ENCODE results near the gene AMHR2.

The AMHR2 gene

DNA sequence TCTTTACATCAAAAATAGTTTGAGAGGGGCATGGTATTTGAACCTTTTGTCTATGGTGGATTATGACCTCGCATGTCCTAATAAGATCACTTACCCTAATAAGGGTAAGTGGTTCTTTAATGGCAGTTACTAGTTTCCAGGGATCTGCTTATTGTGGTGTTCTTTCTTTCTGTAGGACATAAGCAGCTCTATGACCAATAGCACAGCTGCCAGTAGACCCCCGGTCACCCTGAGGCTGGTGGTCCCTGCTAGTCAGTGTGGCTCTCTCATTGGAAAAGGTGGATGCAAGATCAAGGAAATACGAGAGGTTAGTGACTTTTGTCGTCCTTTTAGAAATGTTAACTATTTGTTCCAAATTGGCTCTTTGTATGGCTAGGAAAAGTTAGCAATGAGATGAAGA is 35.4 kb downstream of the AMHR2 start:
- ChIA-PET CTCF (interaction anchor here (1.0 to 3.2 kb wide), 4 partner anchors 14 to 114 kb away, joined by 3 to 13 read pairs (median 6); no protein-coding TSS in a partner anchor), POLR2A (no interaction called here)
- no peak for DNase-seq
- Histone ChIP-seq H3K4me3 (ENCODE audit: control insufficient read depth in 1 of 7, extremely low read depth in 1 of 7, insufficient read depth in 4 of 7, low read depth in 2 of 7, low read length in 6 of 7) (no peak overlapping the region), H3K27me3 (replicated peaks in 2 of 5; ENCODE audit: control insufficient read depth in 4 of 5, insufficient read depth in 5 of 5, low read length in 4 of 5) (no peaks in the 10 kb centered on the region), H3K4me1 (ENCODE audit: control extremely low read depth in 1 of 4, control insufficient read depth in 4 of 4, insufficient read depth in 4 of 4, low read length in 3 of 4) (peaks cover 0 to 4% (median 2%) of the 10 kb centered on the region in 4 experiments), H3K27ac (ENCODE audit: insufficient read depth in 1 of 2, low read depth in 1 of 2, low read length in 2 of 2, poor library complexity in 1 of 2, severe bottlenecking in 2 of 2) (no peak overlapping the region), H3K36me3 (ENCODE audit: control insufficient read depth in 4 of 4, insufficient read depth in 4 of 4, low read length in 3 of 4) (peaks cover 35 to 100% (median 77%) of the 10 kb centered on the region in 4 experiments), H3K9me3 (ENCODE audit: control extremely low read depth in 1 of 5, control insufficient read depth in 4 of 5, insufficient read depth in 2 of 5, low read depth in 1 of 5, low read length in 4 of 5) (no peaks in the 10 kb centered on the region)
- 100% methylated on average over 3 of the region's 4 CpGs for WGBS (ENCODE audit: insufficient coverage)

DNA sequence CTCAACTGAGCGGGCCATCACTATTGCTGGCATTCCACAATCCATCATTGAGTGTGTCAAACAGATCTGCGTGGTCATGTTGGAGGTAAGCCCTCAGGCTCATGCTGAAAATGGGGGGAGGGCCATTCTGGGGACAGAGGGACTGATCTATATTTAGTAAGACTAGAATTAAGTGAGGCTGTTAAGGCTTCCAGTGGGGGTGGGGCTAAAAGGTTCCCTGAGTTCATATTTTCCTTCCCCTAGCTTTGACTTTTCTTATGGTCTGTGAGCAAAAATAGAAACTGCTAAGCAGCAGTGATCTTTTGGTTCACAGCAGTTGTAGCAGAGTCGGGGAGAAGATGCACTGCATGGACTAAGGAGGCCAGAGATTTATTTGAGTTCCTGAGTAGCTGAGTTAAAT is 37.4 kb downstream of the AMHR2 start:
- 100% methylated on average over 3 of the region's 3 CpGs for WGBS (ENCODE audit: insufficient coverage)
- ChIA-PET CTCF (interaction anchor here (2.0 kb wide), 1 partner anchor 15 kb away, joined by 9 read pairs; no protein-coding TSS in a partner anchor), POLR2A (interaction anchor here (2.6 kb wide), 1 partner anchor 21 kb away, joined by 5 read pairs; no protein-coding TSS in a partner anchor)
- Histone ChIP-seq H3K4me3 (ENCODE audit: control insufficient read depth in 1 of 7, extremely low read depth in 1 of 7, insufficient read depth in 4 of 7, low read depth in 2 of 7, low read length in 6 of 7) (no peak overlapping the region), H3K9me3 (ENCODE audit: control extremely low read depth in 1 of 5, control insufficient read depth in 4 of 5, insufficient read depth in 2 of 5, low read depth in 1 of 5, low read length in 4 of 5) (no peaks in the 10 kb centered on the region), H3K27ac (ENCODE audit: insufficient read depth in 1 of 2, low read depth in 1 of 2, low read length in 2 of 2, poor library complexity in 1 of 2, severe bottlenecking in 2 of 2) (no peak overlapping the region), H3K36me3 (ENCODE audit: control insufficient read depth in 4 of 4, insufficient read depth in 4 of 4, low read length in 3 of 4) (peaks cover 33 to 100% (median 82%) of the 10 kb centered on the region in 4 experiments), H3K27me3 (replicated peaks in 2 of 5; ENCODE audit: control insufficient read depth in 4 of 5, insufficient read depth in 5 of 5, low read length in 4 of 5) (no peaks in the 10 kb centered on the region), H3K4me1 (ENCODE audit: control extremely low read depth in 1 of 4, control insufficient read depth in 4 of 4, insufficient read depth in 4 of 4, low read length in 3 of 4) (no peaks in the 10 kb centered on the region)
- DNase-seq = no peak

DNA sequence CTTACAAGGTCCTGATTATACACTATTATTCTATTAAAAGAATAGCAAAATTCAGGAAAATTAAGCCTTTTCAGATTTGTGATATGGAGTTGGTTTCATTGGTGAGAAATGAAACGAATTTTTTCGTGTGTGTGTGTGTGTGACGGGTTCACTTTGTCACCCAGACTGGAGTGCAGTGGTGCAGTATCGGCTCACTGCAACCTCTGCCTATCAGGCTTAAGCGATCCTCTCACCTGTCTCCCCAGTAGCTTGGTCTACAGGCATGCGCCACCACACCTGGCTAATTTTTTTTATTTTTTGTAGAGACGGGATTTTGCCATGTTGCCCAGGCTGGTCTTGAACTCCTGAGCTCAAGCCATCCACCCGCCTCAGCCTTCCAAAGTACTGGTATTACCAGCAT is 37.9 kb downstream of the AMHR2 start:
- no peaks in the 10 kb centered on the region for H3K27me3 ChIP-seq (replicated peaks in 2 of 5; ENCODE audit: control insufficient read depth in 4 of 5, insufficient read depth in 5 of 5, low read length in 4 of 5)
- POLR2A ChIA-PET = interaction anchor here (2.6 kb wide), 1 partner anchor 21 kb away, joined by 5 read pairs; no protein-coding TSS in a partner anchor
- WGBS (ENCODE audit: insufficient coverage) = 80% methylated on average over 1 of the region's 8 CpGs
- H3K27ac ChIP-seq (ENCODE audit: insufficient read depth in 1 of 2, low read depth in 1 of 2, low read length in 2 of 2, poor library complexity in 1 of 2, severe bottlenecking in 2 of 2) = no peak overlapping the region
- no peaks in the 10 kb centered on the region for H3K4me1 ChIP-seq (ENCODE audit: control extremely low read depth in 1 of 4, control insufficient read depth in 4 of 4, insufficient read depth in 4 of 4, low read length in 3 of 4)
- CTCF ChIA-PET = interaction anchor here (1.0 to 2.0 kb wide), 3 partner anchors 9 to 14 kb away, joined by 3 to 9 read pairs (median 4); no protein-coding TSS in a partner anchor
- no peaks in the 10 kb centered on the region for H3K9me3 ChIP-seq (ENCODE audit: control extremely low read depth in 1 of 5, control insufficient read depth in 4 of 5, insufficient read depth in 2 of 5, low read depth in 1 of 5, low read length in 4 of 5)
- DNase-seq = no peak
- peaks cover 35 to 100% (median 84%) of the 10 kb centered on the region in 4 experiments for H3K36me3 ChIP-seq (ENCODE audit: control insufficient read depth in 4 of 4, insufficient read depth in 4 of 4, low read length in 3 of 4)
- no peak overlapping the region for H3K4me3 ChIP-seq (ENCODE audit: control insufficient read depth in 1 of 7, extremely low read depth in 1 of 7, insufficient read depth in 4 of 7, low read depth in 2 of 7, low read length in 6 of 7)

DNA sequence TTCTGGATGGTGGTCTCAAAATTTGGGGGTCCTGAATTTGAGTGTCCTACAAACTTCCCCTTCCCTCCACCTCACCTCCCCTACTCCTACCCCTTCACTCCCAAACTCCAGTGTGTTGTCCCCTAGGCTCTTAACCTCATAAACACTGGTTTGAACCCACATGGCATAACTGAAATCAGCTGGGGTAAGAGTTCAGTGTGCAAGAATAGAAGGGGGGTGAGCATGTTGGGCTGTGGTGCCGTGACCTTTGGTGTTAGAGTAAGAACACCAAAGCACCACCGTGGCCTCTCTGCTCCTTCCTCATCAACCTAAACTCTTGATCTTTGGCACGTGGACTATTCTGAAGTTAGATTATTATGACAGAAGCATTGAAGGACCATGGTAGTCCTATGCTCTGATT is 39.3 kb downstream of the AMHR2 start:
- no peak overlapping the region for H3K27ac ChIP-seq (ENCODE audit: insufficient read depth in 1 of 2, low read depth in 1 of 2, low read length in 2 of 2, poor library complexity in 1 of 2, severe bottlenecking in 2 of 2)
- H3K27me3 ChIP-seq (replicated peaks in 2 of 5; ENCODE audit: control insufficient read depth in 4 of 5, insufficient read depth in 5 of 5, low read length in 4 of 5) = no peaks in the 10 kb centered on the region
- H3K36me3 ChIP-seq (ENCODE audit: control insufficient read depth in 4 of 4, insufficient read depth in 4 of 4, low read length in 3 of 4) = peaks cover 42 to 100% (median 87%) of the 10 kb centered on the region in 4 experiments
- H3K9me3 ChIP-seq (ENCODE audit: control extremely low read depth in 1 of 5, control insufficient read depth in 4 of 5, insufficient read depth in 2 of 5, low read depth in 1 of 5, low read length in 4 of 5) = no peaks in the 10 kb centered on the region
- no peaks in the 10 kb centered on the region for H3K4me1 ChIP-seq (ENCODE audit: control extremely low read depth in 1 of 4, control insufficient read depth in 4 of 4, insufficient read depth in 4 of 4, low read length in 3 of 4)
- CTCF ChIA-PET = interaction anchor here (3.8 kb wide), 1 partner anchor 12 kb away, joined by 24 read pairs; no protein-coding TSS in a partner anchor
- POLR2A ChIA-PET = interaction anchor here (2.6 kb wide), 1 partner anchor 20 kb away, joined by 5 read pairs; no protein-coding TSS in a partner anchor
- H3K4me3 ChIP-seq (ENCODE audit: control insufficient read depth in 1 of 7, extremely low read depth in 1 of 7, insufficient read depth in 4 of 7, low read depth in 2 of 7, low read length in 6 of 7) = no peak overlapping the region
- no peak for DNase-seq
- 100% methylated on average over 1 of the region's 3 CpGs for WGBS (ENCODE audit: insufficient coverage)

DNA sequence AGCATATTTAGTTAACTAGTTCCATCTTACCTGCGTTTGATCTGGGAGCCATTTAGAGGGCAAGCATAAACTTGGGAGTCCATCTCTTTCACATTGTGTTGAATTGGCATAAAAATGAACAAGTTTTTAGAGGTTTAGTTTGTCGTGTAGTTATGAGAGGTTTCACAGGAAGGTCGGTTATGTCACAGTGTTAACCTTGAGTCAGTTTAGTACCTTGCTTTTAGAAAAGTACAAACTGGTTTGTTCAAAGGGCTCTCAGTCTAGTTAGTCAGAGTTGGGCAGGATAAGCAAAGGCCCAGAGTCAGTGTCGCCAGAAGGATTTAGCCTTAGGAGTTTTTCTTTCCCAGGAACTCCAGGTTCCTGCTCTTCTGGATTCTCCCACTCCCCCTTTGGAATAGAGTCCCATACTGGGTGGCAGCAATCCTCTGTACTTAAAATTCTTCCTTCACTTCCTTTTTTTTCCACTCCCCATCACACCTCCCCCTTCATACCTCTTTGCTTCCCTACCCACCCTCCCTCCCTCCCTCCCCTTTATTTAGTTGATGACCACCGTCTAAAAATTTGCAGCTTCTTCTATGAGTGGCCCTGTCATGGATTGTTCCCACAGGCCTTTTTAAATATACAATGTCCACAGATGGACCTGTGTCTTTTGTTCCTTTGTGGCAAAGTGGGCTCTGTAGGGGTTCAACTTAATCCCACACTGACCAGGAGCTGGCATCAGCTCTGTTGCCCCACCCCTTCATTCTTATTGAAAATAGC is 40.3 kb downstream of the AMHR2 start:
- H3K4me3 ChIP-seq (ENCODE audit: control insufficient read depth in 1 of 7, extremely low read depth in 1 of 7, insufficient read depth in 4 of 7, low read depth in 2 of 7, low read length in 6 of 7) = no peak overlapping the region
- no peak for DNase-seq
- no peaks in the 10 kb centered on the region for H3K4me1 ChIP-seq (ENCODE audit: control extremely low read depth in 1 of 4, control insufficient read depth in 4 of 4, insufficient read depth in 4 of 4, low read length in 3 of 4)
- no peaks in the 10 kb centered on the region for H3K27me3 ChIP-seq (replicated peaks in 2 of 5; ENCODE audit: control insufficient read depth in 4 of 5, insufficient read depth in 5 of 5, low read length in 4 of 5)
- 83% methylated on average over 3 of the region's 5 CpGs for WGBS (ENCODE audit: insufficient coverage)
- peaks cover 48 to 100% (median 89%) of the 10 kb centered on the region in 4 experiments for H3K36me3 ChIP-seq (ENCODE audit: control insufficient read depth in 4 of 4, insufficient read depth in 4 of 4, low read length in 3 of 4)
- no peaks in the 10 kb centered on the region for H3K9me3 ChIP-seq (ENCODE audit: control extremely low read depth in 1 of 5, control insufficient read depth in 4 of 5, insufficient read depth in 2 of 5, low read depth in 1 of 5, low read length in 4 of 5)
- ChIA-PET POLR2A (no interaction called here), CTCF (interaction anchor here (1.2 to 3.8 kb wide), 3 partner anchors 8 to 26 kb away, joined by 4 to 24 read pairs (median 6); no protein-coding TSS in a partner anchor)
- H3K27ac ChIP-seq (ENCODE audit: insufficient read depth in 1 of 2, low read depth in 1 of 2, low read length in 2 of 2, poor library complexity in 1 of 2, severe bottlenecking in 2 of 2) = no peak overlapping the region

DNA sequence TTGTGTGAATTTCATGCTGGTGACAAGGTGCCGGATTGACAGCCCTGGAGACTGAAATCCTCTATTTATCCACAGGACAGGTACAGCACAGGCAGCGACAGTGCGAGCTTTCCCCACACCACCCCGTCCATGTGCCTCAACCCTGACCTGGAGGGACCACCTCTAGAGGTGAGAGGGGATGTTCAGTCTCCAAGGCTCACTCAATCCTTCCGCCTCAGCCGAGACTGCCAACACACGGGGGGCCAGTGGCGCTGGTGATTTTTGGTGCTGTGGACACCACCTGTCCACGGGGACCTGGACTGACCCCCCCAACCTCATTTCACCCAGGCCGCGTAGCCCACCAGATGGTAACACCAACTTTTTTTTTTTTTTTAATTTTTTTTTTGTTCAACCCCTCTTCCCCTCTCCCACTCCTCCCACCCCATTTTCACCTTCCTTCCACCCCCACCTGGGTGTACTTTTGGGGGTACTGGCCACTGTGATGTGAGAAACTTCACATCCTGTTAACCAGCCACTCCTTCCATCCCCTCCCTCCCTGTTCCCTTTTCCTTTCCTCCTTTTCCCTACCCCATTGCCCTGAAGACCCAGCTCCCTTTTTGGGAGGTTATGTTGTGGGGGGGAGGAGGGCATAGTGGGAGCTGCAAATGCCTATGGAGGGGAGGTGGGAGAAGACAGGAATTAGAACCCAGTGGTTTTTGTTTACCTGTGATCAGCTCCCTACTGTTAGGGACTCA is 41.2 kb downstream of the AMHR2 start:
- H3K27ac ChIP-seq (ENCODE audit: insufficient read depth in 1 of 2, low read depth in 1 of 2, low read length in 2 of 2, poor library complexity in 1 of 2, severe bottlenecking in 2 of 2) = no peak overlapping the region
- DNase-seq = no peak
- no peaks in the 10 kb centered on the region for H3K27me3 ChIP-seq (replicated peaks in 2 of 5; ENCODE audit: control insufficient read depth in 4 of 5, insufficient read depth in 5 of 5, low read length in 4 of 5)
- no peaks in the 10 kb centered on the region for H3K9me3 ChIP-seq (ENCODE audit: control extremely low read depth in 1 of 5, control insufficient read depth in 4 of 5, insufficient read depth in 2 of 5, low read depth in 1 of 5, low read length in 4 of 5)
- H3K36me3 ChIP-seq (ENCODE audit: control insufficient read depth in 4 of 4, insufficient read depth in 4 of 4, low read length in 3 of 4) = peaks cover 51 to 99% (median 89%) of the 10 kb centered on the region in 4 experiments
- ChIA-PET POLR2A (interaction anchor here (0.5 kb wide), 1 partner anchor 12 kb away, joined by 3 read pairs; no protein-coding TSS in a partner anchor), CTCF (interaction anchor here (1.2 to 3.8 kb wide), 3 partner anchors 9 to 25 kb away, joined by 4 to 24 read pairs (median 6); no protein-coding TSS in a partner anchor)
- no peak overlapping the region for H3K4me3 ChIP-seq (ENCODE audit: control insufficient read depth in 1 of 7, extremely low read depth in 1 of 7, insufficient read depth in 4 of 7, low read depth in 2 of 7, low read length in 6 of 7)
- WGBS (ENCODE audit: insufficient coverage) = 94% methylated on average over 6 of the region's 11 CpGs
- H3K4me1 ChIP-seq (ENCODE audit: control extremely low read depth in 1 of 4, control insufficient read depth in 4 of 4, insufficient read depth in 4 of 4, low read length in 3 of 4) = no peaks in the 10 kb centered on the region
